Neural cell (in vitro differentiated cells): ENCODE measurements around the gene SYTL3. TPM values are rescaled to one million over a fixed set of nuclear protein-coding genes. Genes with fewer than 3 reads are reported as not detected.

Experiments
- H2AFZ ChIP-seq: fragments of 200-600, 300-800 bp; sonication (generic), shearing (Covaris generic); 2 replicates; pipeline ENCODE4 v1.6.0; 2014; ENCODE audit warnings: low read depth, mild to moderate bottlenecking, antibody characterized with exemption, low read length, moderate library complexity
- H3F3A ChIP-seq: fragments of 200-600 bp; shearing (Covaris generic); 2 replicates; pipeline ENCODE4 v1.6.1; 2016; ENCODE audit warnings: mild to moderate bottlenecking, moderate library complexity, mixed read lengths, antibody characterized with exemption, low read length; ENCODE audit not compliant: insufficient read depth, poor library complexity, severe bottlenecking
- H3K27ac ChIP-seq: fragments of 200-600, 300-800 bp; sonication (generic), shearing (Covaris generic); 2 replicates; pipeline ENCODE4 v1.5.1; 2014; ENCODE audit warnings: mild to moderate bottlenecking, low read length, moderate library complexity
- H3K27me3 ChIP-seq: fragments of 300-800, 200-600 bp; sonication (generic), shearing (Covaris generic); 2 replicates; pipeline ENCODE4 v1.6.0; 2014; ENCODE audit warnings: mild to moderate bottlenecking, low read depth, low read length, moderate library complexity; ENCODE audit not compliant: insufficient read depth
- H3K36me3 ChIP-seq: fragments of 300-800, 200-600 bp; sonication (generic), shearing (Covaris generic); 2 replicates; pipeline ENCODE4 v1.5.1; 2014; ENCODE audit warnings: mild to moderate bottlenecking, antibody characterized with exemption, low read length, moderate library complexity; ENCODE audit not compliant: insufficient read depth
- H3K4me2 ChIP-seq: fragments of 300-800, 200-600 bp; sonication (generic), shearing (Covaris generic); 2 replicates; pipeline ENCODE4 v1.6.0; 2014; ENCODE audit warnings: mild to moderate bottlenecking, low read length
- H3K4me3 ChIP-seq: fragments of 300-800, 200-600 bp; sonication (generic), shearing (Covaris generic); 2 replicates; pipeline ENCODE4 v1.5.1; 2014; ENCODE audit warnings: mild to moderate bottlenecking, low read length, moderate library complexity
- H3K79me2 ChIP-seq: fragments of 200-600 bp; shearing (Covaris generic); replicated peaks from 2 replicates; pipeline ENCODE4 v1.6.0; 2014; ENCODE audit warnings: mild to moderate bottlenecking, low read length, moderate library complexity; ENCODE audit not compliant: insufficient read depth
- H3K9ac ChIP-seq: fragments of 300-800, 200-600 bp; sonication (generic), shearing (Covaris generic); 2 replicates; pipeline ENCODE4 v1.6.1; 2016; ENCODE audit warnings: mild to moderate bottlenecking, low read length, mixed read lengths
- H3K9me2 ChIP-seq: fragments of 200-600 bp; shearing (Covaris generic); 2 replicates; pipeline ENCODE4 v1.6.1; 2016; ENCODE audit warnings: mild to moderate bottlenecking, low read length, mixed read lengths; ENCODE audit not compliant: insufficient read depth
- H3K9me3 ChIP-seq: fragments of 200-600, 300-800 bp; sonication (generic), shearing (Covaris generic); 2 replicates; pipeline ENCODE4 v1.6.1; 2016; ENCODE audit warnings: mild to moderate bottlenecking, mixed run types, low read length, moderate library complexity, mixed read lengths
- H4K20me1 ChIP-seq: fragments of 200-600 bp; shearing (Covaris generic); 2 replicates; pipeline ENCODE4 v1.6.1; 2016; ENCODE audit warnings: mild to moderate bottlenecking, mixed run types; ENCODE audit not compliant: insufficient read depth
- CTCF ChIP-seq: fragments of 450-650 bp; IDR thresholded peaks from 2 replicates; pipeline ENCODE4 v1.5.1; 2014; ENCODE audit warnings: antibody characterized with exemption, mild to moderate bottlenecking, moderate library complexity; ENCODE audit not compliant: poor library complexity, severe bottlenecking
- EP300 ChIP-seq: fragments of 450-650 bp; conservative IDR thresholded peaks from 2 replicates; pipeline ENCODE4 v1.6.1; 2014; ENCODE audit warnings: antibody characterized with exemption, mild to moderate bottlenecking, moderate library complexity; ENCODE audit not compliant: poor library complexity, severe bottlenecking
- EZH2 ChIP-seq: fragments of 200-600, 300-800 bp; shearing (Covaris generic), sonication (generic); IDR thresholded peaks from 2 replicates; pipeline ENCODE4 v1.6.1; 2014; ENCODE audit warnings: antibody characterized with exemption, low read length, borderline replicate concordance, mild to moderate bottlenecking; ENCODE audit not compliant: insufficient read depth, poor library complexity, severe bottlenecking
- MXI1 ChIP-seq: fragments of 450-650 bp; conservative IDR thresholded peaks from 2 replicates; pipeline ENCODE4 v1.6.1; 2014; ENCODE audit warnings: antibody characterized with exemption, mild to moderate bottlenecking; ENCODE audit not compliant: poor library complexity, severe bottlenecking
- POLR2AphosphoS5 ChIP-seq: IDR thresholded peaks from 2 replicates; pipeline ENCODE4 v1.6.1; 2012
- RAD21 ChIP-seq: fragments of 450-650 bp; conservative IDR thresholded peaks from 2 replicates; pipeline ENCODE4 v1.6.1; 2014; ENCODE audit warnings: antibody characterized with exemption, mild to moderate bottlenecking, moderate library complexity
- REST ChIP-seq: IDR thresholded peaks from 2 replicates; pipeline ENCODE4 v1.6.1; 2012; ENCODE audit warnings: borderline replicate concordance
- SMC3 ChIP-seq: fragments of 450-650 bp; conservative IDR thresholded peaks from 2 replicates; pipeline ENCODE4 v1.6.1; 2014; ENCODE audit warnings: antibody characterized with exemption, mild to moderate bottlenecking, moderate library complexity; ENCODE audit not compliant: poor library complexity
- TAF1 ChIP-seq: IDR thresholded peaks from 2 replicates; pipeline ENCODE4 v1.6.1; 2012; ENCODE audit warnings: low read depth
- polyA plus RNA-seq: library from polyadenylated mRNA; depleted of rRNA; stranded (reverse); fragments of >200 nt; gene quantifications from 2 replicates; pipeline ENCODE4 v1.2.3, GENCODE V29; 2014

SYTL3 gene
- polyA plus RNA-seq, 1 donor from 2014 or later, result 2.1 TPM

GRCh38 chr6:158780246-158780884, 130.5 kb downstream of the SYTL3 start:
- Histone ChIP-seq H3K4me3 (no peak overlapping the region), H4K20me1 (no peaks in the 10 kb centered on the region), H3K27me3 (no peaks in the 10 kb centered on the region), H3K9me2 (no peaks in the 10 kb centered on the region), H3K36me3 (no peaks in the 10 kb centered on the region), H3K79me2 (no peaks in the 10 kb centered on the region), H3F3A (no peaks in the 10 kb centered on the region), H3K9me3 (no peaks in the 10 kb centered on the region), H3K9ac (no peak overlapping the region), H3K27ac (no peak overlapping the region), H3K4me2 (no peak overlapping the region), H2AFZ (no peak overlapping the region)
- TF ChIP-seq EZH2 (no peak), POLR2AphosphoS5 (no peak), CTCF (no peak), SMC3 (no peak), RAD21 (no peak), EP300 (no peak), MXI1 (no peak), REST (no peak), TAF1 (no peak)

GRCh38 chr6:158780988-158781691, 131.3 kb downstream of the SYTL3 start:
- H3F3A ChIP-seq, result no peaks in the 10 kb centered on the region
- TF ChIP-seq REST (no peak), MXI1 (no peak), EP300 (no peak), SMC3 (no peak), RAD21 (no peak), CTCF (no peak), TAF1 (no peak), EZH2 (no peak), POLR2AphosphoS5 (no peak)
- no peak overlapping the region for H3K27ac ChIP-seq
- H3K9me3 ChIP-seq, result no peaks in the 10 kb centered on the region
- no peak overlapping the region for H3K4me3 ChIP-seq
- no peaks in the 10 kb centered on the region for H3K36me3 ChIP-seq
- H2AFZ ChIP-seq, result no peak overlapping the region
- no peaks in the 10 kb centered on the region for H4K20me1 ChIP-seq
- H3K79me2 ChIP-seq, result no peaks in the 10 kb centered on the region
- no peak overlapping the region for H3K4me2 ChIP-seq
- H3K9me2 ChIP-seq, result no peaks in the 10 kb centered on the region
- no peaks in the 10 kb centered on the region for H3K27me3 ChIP-seq
- H3K9ac ChIP-seq, result no peak overlapping the region
